Kidney tubule cell (primary cell): ENCODE measurements around the gene CHMP4B.

Experiments
- DNase-seq: peaks from one replicate; pipeline ENCODE4 v3.0.0-alpha.2; 2018; ENCODE audit warnings: low spot score

CHMP4B gene

GRCh38 chr20:33810885-33811775, at the start of gene CHMP4B:
Gene CHMP4B, plus strand, starts transcription at chr20:33811348. Its CDS starts 121 bp downstream, at chr20:33811469.
- DNase-seq, result peak; percentile 98

- DNase-seq, result no peak
Measured at GRCh38 chr20:33761698-33762250, 49.4 kb upstream of the CHMP4B start.

- DNase-seq, result no peak
Measured at GRCh38 chr20:33765099-33765498, 46.0 kb upstream of the CHMP4B start.

- no peak for DNase-seq
Measured at GRCh38 chr20:33765592-33765991, 45.6 kb upstream of the CHMP4B start.

GRCh38 chr20:33766686-33767085, 44.5 kb upstream of the CHMP4B start:
- no peak for DNase-seq

GRCh38 chr20:33767777-33768138, 43.4 kb upstream of the CHMP4B start:
- DNase-seq, result no peak

- DNase-seq, result no peak
Measured at GRCh38 chr20:33769043-33769442, 42.1 kb upstream of the CHMP4B start.

GRCh38 chr20:33770005-33770404, 41.1 kb upstream of the CHMP4B start:
- DNase-seq, result no peak

GRCh38 chr20:33771938-33772337, 39.2 kb upstream of the CHMP4B start:
- no peak for DNase-seq

- DNase-seq, result no peak
Measured at GRCh38 chr20:33772439-33772838, 38.7 kb upstream of the CHMP4B start.

- DNase-seq, result no peak
Measured at GRCh38 chr20:33773412-33774089, 37.6 kb upstream of the CHMP4B start.

- no peak for DNase-seq
Measured at GRCh38 chr20:33777816-33778215, 33.3 kb upstream of the CHMP4B start.

GRCh38 chr20:33781133-33781532, 30.0 kb upstream of the CHMP4B start:
- DNase-seq, result no peak

GRCh38 chr20:33781945-33782344, 29.2 kb upstream of the CHMP4B start:
- no peak for DNase-seq

- DNase-seq, result no peak
Measured at GRCh38 chr20:33783256-33783655, 27.9 kb upstream of the CHMP4B start.

- no peak for DNase-seq
Measured at GRCh38 chr20:33783818-33784217, 27.3 kb upstream of the CHMP4B start.

GRCh38 chr20:33784225-33784624, 26.9 kb upstream of the CHMP4B start:
- DNase-seq, result no peak

GRCh38 chr20:33785503-33785902, 25.6 kb upstream of the CHMP4B start:
- no peak for DNase-seq

- DNase-seq, result no peak
Measured at GRCh38 chr20:33787253-33787891, 23.8 kb upstream of the CHMP4B start.

- DNase-seq, result peak; percentile 18
Measured at GRCh38 chr20:33788351-33789049, 22.6 kb upstream of the CHMP4B start.

GRCh38 chr20:33789109-33789857, 21.9 kb upstream of the CHMP4B start:
- DNase-seq, result peak; percentile 100
